GM23338 (cell line): ENCODE measurements around the gene FFAR3. TPM values are rescaled to one million over a fixed set of nuclear protein-coding genes. Genes with fewer than 3 reads are reported as not detected.

Experiments
- ATAC-seq: fragments of 200-7000 bp; cut with Tn5 transposase; 3 replicates; pipeline ENCODE4 v1.9.1; 2020
- DNase-seq: peaks from one replicate; pipeline ENCODE4 v3.0.0-alpha.2; 2015; ENCODE audit warnings: low spot score
- H2AFZ ChIP-seq: fragments of 200-600 bp; sonication (generic); 2 replicates; pipeline ENCODE4 v1.8.0; 2016; ENCODE audit warnings: antibody characterized with exemption, mild to moderate bottlenecking, moderate library complexity
- H3F3A ChIP-seq: fragments of 200-600 bp; sonication (generic); replicated peaks from 2 replicates; pipeline ENCODE4 v1.8.0; 2017; ENCODE audit warnings: antibody characterized with exemption, mixed run types, low read depth
- H3K27ac ChIP-seq: fragments of 200-600 bp; sonication (generic); 2 replicates; pipeline ENCODE4 v1.6.1; 2016; ENCODE audit warnings: low read depth
- H3K27me3 ChIP-seq: fragments of 200-600 bp; sonication (generic); 2 replicates; pipeline ENCODE4 v1.8.0; 2016; ENCODE audit warnings: mild to moderate bottlenecking, mixed run types, moderate library complexity; ENCODE audit not compliant: insufficient read depth
- H3K36me3 ChIP-seq: fragments of 200-600 bp; sonication (generic); 2 replicates; pipeline ENCODE4 v1.8.0; 2016; ENCODE audit warnings: mild to moderate bottlenecking; ENCODE audit not compliant: insufficient read depth
- H3K4me1 ChIP-seq: fragments of 200-600 bp; sonication (generic); 2 replicates; pipeline ENCODE4 v1.8.0; 2016; ENCODE audit warnings: mild to moderate bottlenecking, moderate library complexity; ENCODE audit not compliant: insufficient read depth
- H3K4me2 ChIP-seq: fragments of 200-600 bp; sonication (generic); 2 replicates; pipeline ENCODE4 v1.7.1; 2017; ENCODE audit warnings: mixed run types
- H3K4me3 ChIP-seq: fragments of 200-600 bp; sonication (generic); 2 replicates; pipeline ENCODE4 v1.6.1; 2016; ENCODE audit warnings: mixed run types
- H3K79me2 ChIP-seq: fragments of 200-600 bp; sonication (generic); replicated peaks from 2 replicates; pipeline ENCODE4 v1.8.0; 2017; ENCODE audit warnings: mild to moderate bottlenecking; ENCODE audit not compliant: insufficient read depth
- H3K9me2 ChIP-seq: fragments of 200-600 bp; sonication (generic); 2 replicates; pipeline ENCODE4 v1.8.0; 2017; ENCODE audit not compliant: insufficient read depth
- H4K20me1 ChIP-seq: fragments of 200-600 bp; sonication (generic); replicated peaks from 2 replicates; pipeline ENCODE4 v1.8.0; 2017; ENCODE audit warnings: mild to moderate bottlenecking; ENCODE audit not compliant: insufficient read depth
- H3K27ac Mint-ChIP-seq: 2 replicates; pipeline ENCODE4 v1.8.0; 2020; ENCODE audit warnings: inconsistent platforms, mild to moderate bottlenecking, moderate library complexity, mixed read lengths
- H3K27me3 Mint-ChIP-seq: 3 replicates; pipeline ENCODE4 v1.8.0; 2022; ENCODE audit warnings: low read depth, mild to moderate bottlenecking, moderate library complexity, mixed read lengths, inconsistent platforms; ENCODE audit not compliant: insufficient read depth, poor library complexity
- H3K36me3 Mint-ChIP-seq: 3 replicates; pipeline ENCODE4 v1.8.0; 2021; ENCODE audit warnings: low read depth, mild to moderate bottlenecking, inconsistent platforms, moderate library complexity, mixed read lengths
- H3K4me1 Mint-ChIP-seq: 3 replicates; pipeline ENCODE4 v1.8.0; 2020; ENCODE audit warnings: mild to moderate bottlenecking, inconsistent platforms, mixed read lengths
- H3K4me3 Mint-ChIP-seq: 3 replicates; pipeline ENCODE4 v1.8.0; 2021; ENCODE audit warnings: moderate library complexity, mild to moderate bottlenecking, inconsistent platforms, mixed read lengths
- H3K9me3 Mint-ChIP-seq: 3 replicates; pipeline ENCODE4 v1.8.0; 2020; ENCODE audit warnings: moderate library complexity, mild to moderate bottlenecking, inconsistent platforms, mixed read lengths
- CREB1 ChIP-seq: fragments of 250-450 bp; sonication (Bioruptor Pico); IDR thresholded peaks from 2 replicates; pipeline ENCODE4 v1.5.0; 2020; ENCODE audit warnings: low read depth, mild to moderate bottlenecking, moderate library complexity
- EZH2phosphoT487 ChIP-seq: fragments of 200-600 bp; sonication (generic); IDR thresholded peaks from one replicate; pipeline ENCODE4 v1.8.1; 2018; ENCODE audit warnings: antibody characterized with exemption; ENCODE audit not compliant: unreplicated experiment
- JUNB ChIP-seq: IDR thresholded peaks from one replicate; pipeline ENCODE4 v1.6.1; 2016; ENCODE audit warnings: antibody characterized with exemption; ENCODE audit not compliant: unreplicated experiment
- POLR2AphosphoS5 ChIP-seq: IDR thresholded peaks from 2 replicates; pipeline ENCODE4 v1.6.1; 2016; ENCODE audit warnings: antibody characterized with exemption, low read depth
- ZNF114 ChIP-seq: fragments of 250-450 bp; sonication (Bioruptor Pico); IDR thresholded peaks from 2 replicates; pipeline ENCODE4 v1.5.0; 2020; ENCODE audit warnings: mild to moderate bottlenecking, moderate library complexity
- ZNF331 ChIP-seq: fragments of 250-450 bp; sonication (Bioruptor Pico); IDR thresholded peaks from 2 replicates; pipeline ENCODE4 v1.5.0; 2020; ENCODE audit warnings: low read depth, mild to moderate bottlenecking, moderate library complexity
- ZNF462 ChIP-seq: fragments of 250-450 bp; sonication (Bioruptor Pico); IDR thresholded peaks from 2 replicates; pipeline ENCODE4 v1.5.0; 2020; ENCODE audit warnings: mild to moderate bottlenecking, moderate library complexity
- polyA plus RNA-seq: library from polyadenylated mRNA; unstranded; fragments of >200 nt; fragmentation: Nextera tagmentation; extraction: Ambion mirVana; gene quantifications from 2 replicates; pipeline ENCODE4 v1.2.1, GENCODE V29; 2016
- total RNA-seq: library from RNA; depleted of rRNA; stranded (reverse); fragments of >200 nt; shearing (Covaris generic); gene quantifications from 2 replicates; pipeline ENCODE4 v1.2.3, GENCODE V29; 2014
- TF ChIP-seq, protein P1 (sequence below): IDR thresholded peaks from one replicate; pipeline ENCODE4 v1.6.1; 2018; ENCODE audit warnings: antibody characterized with exemption; ENCODE audit not compliant: unreplicated experiment
- TF ChIP-seq, protein P2 (sequence below): IDR thresholded peaks from 2 replicates; pipeline ENCODE4 v1.6.1; 2016; ENCODE audit warnings: antibody characterized with exemption
- TF ChIP-seq, protein P3 (sequence below), 2 experiments: fragments of 200-600 bp in 1 of 2; sonication (generic) in 1 of 2; conservative IDR thresholded peaks; 2 replicates each; pipeline versions ENCODE4 v1.5.1 to v1.6.1; 2016 to 2017; ENCODE audit warnings: antibody characterized with exemption in 2 of 2, low read depth in 2 of 2, mild to moderate bottlenecking in 2 of 2, moderate library complexity in 1 of 2

FFAR3 gene
- total and polyA plus RNA-seq, 2 experiments from 2014 or later: 0.35 TPM; not detected in 1

GRCh38 chr19:35336166-35336955 is 21.9 kb upstream of the FFAR3 start (continued):
- TF ChIP-seq, protein P1, sequence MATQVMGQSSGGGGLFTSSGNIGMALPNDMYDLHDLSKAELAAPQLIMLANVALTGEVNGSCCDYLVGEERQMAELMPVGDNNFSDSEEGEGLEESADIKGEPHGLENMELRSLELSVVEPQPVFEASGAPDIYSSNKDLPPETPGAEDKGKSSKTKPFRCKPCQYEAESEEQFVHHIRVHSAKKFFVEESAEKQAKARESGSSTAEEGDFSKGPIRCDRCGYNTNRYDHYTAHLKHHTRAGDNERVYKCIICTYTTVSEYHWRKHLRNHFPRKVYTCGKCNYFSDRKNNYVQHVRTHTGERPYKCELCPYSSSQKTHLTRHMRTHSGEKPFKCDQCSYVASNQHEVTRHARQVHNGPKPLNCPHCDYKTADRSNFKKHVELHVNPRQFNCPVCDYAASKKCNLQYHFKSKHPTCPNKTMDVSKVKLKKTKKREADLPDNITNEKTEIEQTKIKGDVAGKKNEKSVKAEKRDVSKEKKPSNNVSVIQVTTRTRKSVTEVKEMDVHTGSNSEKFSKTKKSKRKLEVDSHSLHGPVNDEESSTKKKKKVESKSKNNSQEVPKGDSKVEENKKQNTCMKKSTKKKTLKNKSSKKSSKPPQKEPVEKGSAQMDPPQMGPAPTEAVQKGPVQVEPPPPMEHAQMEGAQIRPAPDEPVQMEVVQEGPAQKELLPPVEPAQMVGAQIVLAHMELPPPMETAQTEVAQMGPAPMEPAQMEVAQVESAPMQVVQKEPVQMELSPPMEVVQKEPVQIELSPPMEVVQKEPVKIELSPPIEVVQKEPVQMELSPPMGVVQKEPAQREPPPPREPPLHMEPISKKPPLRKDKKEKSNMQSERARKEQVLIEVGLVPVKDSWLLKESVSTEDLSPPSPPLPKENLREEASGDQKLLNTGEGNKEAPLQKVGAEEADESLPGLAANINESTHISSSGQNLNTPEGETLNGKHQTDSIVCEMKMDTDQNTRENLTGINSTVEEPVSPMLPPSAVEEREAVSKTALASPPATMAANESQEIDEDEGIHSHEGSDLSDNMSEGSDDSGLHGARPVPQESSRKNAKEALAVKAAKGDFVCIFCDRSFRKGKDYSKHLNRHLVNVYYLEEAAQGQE: no peak
- TF ChIP-seq CREB1: no peak
- TF ChIP-seq EZH2phosphoT487: no peak

GRCh38 chr19:35337097-35337983 is 20.9 kb upstream of the FFAR3 start:
- ATAC-seq: no peak
- H3K9me3 Mint-ChIP-seq: no peaks in the 10 kb centered on the region
- no peaks in the 10 kb centered on the region for H3K36me3 ChIP-seq
- no peak for TF ChIP-seq ZNF331 (CRISPR knock-in tag)
- no peak for TF ChIP-seq CREB1
- TF ChIP-seq, protein P2, sequence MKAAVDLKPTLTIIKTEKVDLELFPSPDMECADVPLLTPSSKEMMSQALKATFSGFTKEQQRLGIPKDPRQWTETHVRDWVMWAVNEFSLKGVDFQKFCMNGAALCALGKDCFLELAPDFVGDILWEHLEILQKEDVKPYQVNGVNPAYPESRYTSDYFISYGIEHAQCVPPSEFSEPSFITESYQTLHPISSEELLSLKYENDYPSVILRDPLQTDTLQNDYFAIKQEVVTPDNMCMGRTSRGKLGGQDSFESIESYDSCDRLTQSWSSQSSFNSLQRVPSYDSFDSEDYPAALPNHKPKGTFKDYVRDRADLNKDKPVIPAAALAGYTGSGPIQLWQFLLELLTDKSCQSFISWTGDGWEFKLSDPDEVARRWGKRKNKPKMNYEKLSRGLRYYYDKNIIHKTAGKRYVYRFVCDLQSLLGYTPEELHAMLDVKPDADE: no peak
- TF ChIP-seq ZNF462 (CRISPR knock-in tag): no peak
- TF ChIP-seq, protein P3, sequence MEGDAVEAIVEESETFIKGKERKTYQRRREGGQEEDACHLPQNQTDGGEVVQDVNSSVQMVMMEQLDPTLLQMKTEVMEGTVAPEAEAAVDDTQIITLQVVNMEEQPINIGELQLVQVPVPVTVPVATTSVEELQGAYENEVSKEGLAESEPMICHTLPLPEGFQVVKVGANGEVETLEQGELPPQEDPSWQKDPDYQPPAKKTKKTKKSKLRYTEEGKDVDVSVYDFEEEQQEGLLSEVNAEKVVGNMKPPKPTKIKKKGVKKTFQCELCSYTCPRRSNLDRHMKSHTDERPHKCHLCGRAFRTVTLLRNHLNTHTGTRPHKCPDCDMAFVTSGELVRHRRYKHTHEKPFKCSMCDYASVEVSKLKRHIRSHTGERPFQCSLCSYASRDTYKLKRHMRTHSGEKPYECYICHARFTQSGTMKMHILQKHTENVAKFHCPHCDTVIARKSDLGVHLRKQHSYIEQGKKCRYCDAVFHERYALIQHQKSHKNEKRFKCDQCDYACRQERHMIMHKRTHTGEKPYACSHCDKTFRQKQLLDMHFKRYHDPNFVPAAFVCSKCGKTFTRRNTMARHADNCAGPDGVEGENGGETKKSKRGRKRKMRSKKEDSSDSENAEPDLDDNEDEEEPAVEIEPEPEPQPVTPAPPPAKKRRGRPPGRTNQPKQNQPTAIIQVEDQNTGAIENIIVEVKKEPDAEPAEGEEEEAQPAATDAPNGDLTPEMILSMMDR (conservative IDR thresholded peaks at IDR 0.05; ENCODE audit: low read depth in 2 of 2): no peak
- TF ChIP-seq POLR2AphosphoS5: no peak
- no peak for TF ChIP-seq JUNB
- TF ChIP-seq ZNF114 (CRISPR knock-in tag): no peak

More at GRCh38 chr19:35337097-35337983, 20.9 kb upstream of the FFAR3 start:
- no peak for DNase-seq
- Mint-ChIP-seq H3K27ac (no peak overlapping the region), H3K4me1 (no peaks in the 10 kb centered on the region), H3K27me3 (peaks cover 6% of the 10 kb centered on the region), H3K36me3 (no peaks in the 10 kb centered on the region), H3K4me3 (no peak overlapping the region)
- Histone ChIP-seq H3K4me3 (no peak overlapping the region), H3K4me2 (no peak overlapping the region), H3K27ac (no peak overlapping the region), H4K20me1 (no peaks in the 10 kb centered on the region), H3F3A (no peaks in the 10 kb centered on the region), H3K79me2 (no peaks in the 10 kb centered on the region), H3K9me2 (no peaks in the 10 kb centered on the region), H2AFZ (peak overlapping the region; percentile 69; the same call in 1 of the 2 replicates), H3K27me3 (no peaks in the 10 kb centered on the region), H3K4me1 (no peaks in the 10 kb centered on the region)
